Activated CD8-positive, alpha-beta memory T cell treated with anti-CD3 and anti-CD28 coated beads, Interleukin-2, amount 10 ng/mL, durations not matched to agents 7 days and 5 days (primary cell): ENCODE data around the gene CPN2. TPM values are rescaled to one million over a fixed set of nuclear protein-coding genes. Genes with fewer than 3 reads are reported as not detected.
A peak's percentile ranks its signal among the peaks of the same experiment; 100 is the strongest.

ENCODE experiments used
- ATAC-seq: fragments of 150-1000 bp; cut with Tn5 transposase; one replicate; pipeline ENCODE4 v1.10.0; 2021; ENCODE audit warnings: moderate library complexity
- CTCF ChIA-PET: fragments of 350-600 bp; sonication (Branson Sonifier 250); formaldehyde crosslinking; loops from one replicate; lab custom pipeline; 2021; ENCODE audit warnings: antibody characterized with exemption; lab: Charles Lee
- DNase-seq: peaks from one replicate; pipeline ENCODE4 v3.0.0-alpha.2; 2020
- H3K27ac Mint-ChIP-seq: one replicate; pipeline ENCODE4 v1.8.0; 2021; ENCODE audit warnings: mild to moderate bottlenecking, mixed read lengths
- H3K27me3 Mint-ChIP-seq: one replicate; pipeline ENCODE4 v1.8.0; 2021; ENCODE audit warnings: mixed read lengths
- H3K36me3 Mint-ChIP-seq: one replicate; pipeline ENCODE4 v1.8.0; 2021; ENCODE audit warnings: mild to moderate bottlenecking, mixed read lengths
- H3K4me1 Mint-ChIP-seq: one replicate; pipeline ENCODE4 v1.8.0; 2021; ENCODE audit warnings: mixed read lengths
- H3K4me3 Mint-ChIP-seq: one replicate; pipeline ENCODE4 v1.8.0; 2021; ENCODE audit warnings: mild to moderate bottlenecking, moderate library complexity, mixed read lengths
- H3K9me3 Mint-ChIP-seq: one replicate; pipeline ENCODE4 v1.8.0; 2022; ENCODE audit warnings: low read depth, mixed read lengths
- total RNA-seq, 2 experiments: library from RNA; stranded (reverse); gene quantifications; one replicate each; pipeline ENCODE4 v1.2.3, GENCODE V29; 2021

Gene CPN2
- total RNA-seq, 2 experiments from 2014 or later: not detected

GRCh38 chr3:194321693-194322640, 29.2 kb downstream of the CPN2 start:
- H3K27me3 Mint-ChIP-seq: peaks cover 47% of the 10 kb centered on the region
- H3K4me1 Mint-ChIP-seq: no peaks in the 10 kb centered on the region
- no peak overlapping the region for H3K27ac Mint-ChIP-seq
- peaks cover 7% of the 10 kb centered on the region for H3K9me3 Mint-ChIP-seq
- H3K4me3 Mint-ChIP-seq: no peak overlapping the region
- H3K36me3 Mint-ChIP-seq: peaks cover 3% of the 10 kb centered on the region
- ATAC-seq: no peak
- CTCF ChIA-PET: interaction anchor here (0.8 kb wide), 1 partner anchor 64 kb away, joined by 3 read pairs; no protein-coding TSS in a partner anchor
- no peak for DNase-seq

GRCh38 chr3:194320744-194321243, 30.3 kb downstream of the CPN2 start:
- Mint-ChIP-seq H3K36me3 (peaks cover 3% of the 10 kb centered on the region), H3K4me1 (peaks cover 6% of the 10 kb centered on the region), H3K9me3 (peaks cover 7% of the 10 kb centered on the region), H3K4me3 (no peak overlapping the region), H3K27me3 (peaks cover 55% of the 10 kb centered on the region), H3K27ac (no peak overlapping the region)
- DNase-seq: no peak
- ATAC-seq: no peak
- CTCF ChIA-PET: no interaction called here

GRCh38 chr3:194320100-194320499, 31.0 kb downstream of the CPN2 start:
- peaks cover 9% of the 10 kb centered on the region for H3K4me1 Mint-ChIP-seq
- H3K36me3 Mint-ChIP-seq: peaks cover 3% of the 10 kb centered on the region
- DNase-seq (no peak), ATAC-seq (no peak)
- H3K9me3 Mint-ChIP-seq: peaks cover 7% of the 10 kb centered on the region
- H3K4me3 Mint-ChIP-seq: no peak overlapping the region
- CTCF ChIA-PET: interaction anchor here (1.3 kb wide), 1 partner anchor 23 kb away, joined by 3 read pairs; no protein-coding TSS in a partner anchor
- peaks cover 59% of the 10 kb centered on the region for H3K27me3 Mint-ChIP-seq
- no peak overlapping the region for H3K27ac Mint-ChIP-seq

- ATAC-seq (no peak), DNase-seq (no peak)
- H3K4me1 Mint-ChIP-seq: peaks cover 16% of the 10 kb centered on the region
- CTCF ChIA-PET: interaction anchor here (1.3 to 3.7 kb wide), 2 partner anchors 25 to 183 kb away, joined by 3 to 38 read pairs; partner anchors contain the start of gene HES1
- H3K27me3 Mint-ChIP-seq: peaks cover 70% of the 10 kb centered on the region
- no peak overlapping the region for H3K27ac Mint-ChIP-seq
- no peak overlapping the region for H3K4me3 Mint-ChIP-seq
- H3K9me3 Mint-ChIP-seq: peaks cover 7% of the 10 kb centered on the region
- H3K36me3 Mint-ChIP-seq: peaks cover 3% of the 10 kb centered on the region
Observed at GRCh38 chr3:194318511-194319161, 32.5 kb downstream of the CPN2 start.

GRCh38 chr3:194316918-194317317, 34.2 kb downstream of the CPN2 start:
- CTCF ChIA-PET: interaction anchor here (0.6 to 3.7 kb wide), 11 partner anchors 17 to 691 kb away, joined by 3 to 46 read pairs (median 5); partner anchors contain the start of gene HES1
- Mint-ChIP-seq H3K27me3 (peaks cover 75% of the 10 kb centered on the region), H3K4me3 (no peak overlapping the region), H3K9me3 (peaks cover 7% of the 10 kb centered on the region), H3K36me3 (peaks cover 3% of the 10 kb centered on the region), H3K27ac (no peak overlapping the region), H3K4me1 (peaks cover 25% of the 10 kb centered on the region)
- DNase-seq: no peak
- ATAC-seq: no peak

GRCh38 chr3:194315965-194316361, 35.2 kb downstream of the CPN2 start:
- H3K4me3 Mint-ChIP-seq: no peak overlapping the region

GRCh38 chr3:194315088-194315964, 35.8 kb downstream of the CPN2 start:
- peaks cover 7% of the 10 kb centered on the region for H3K9me3 Mint-ChIP-seq
- peaks cover 30% of the 10 kb centered on the region for H3K4me1 Mint-ChIP-seq
- peaks cover 5% of the 10 kb centered on the region for H3K36me3 Mint-ChIP-seq
- DNase-seq: peak; percentile 86
- ATAC-seq: peak; percentile 84
- peaks cover 80% of the 10 kb centered on the region for H3K27me3 Mint-ChIP-seq
- CTCF ChIA-PET: interaction anchor here (0.6 to 3.7 kb wide), 67 partner anchors 9 to 855 kb away, joined by 3 to 46 read pairs (median 4); partner anchors contain the start of gene HES1
- H3K4me3 Mint-ChIP-seq: peak overlapping the region; percentile 68
- peak overlapping the region; percentile 67 for H3K27ac Mint-ChIP-seq

More at GRCh38 chr3:194315965-194316361, 35.2 kb downstream of the CPN2 start:
- CTCF ChIA-PET: interaction anchor here (0.6 to 3.7 kb wide), 62 partner anchors 10 to 856 kb away, joined by 3 to 46 read pairs (median 4); partner anchors contain the start of gene HES1
- ATAC-seq (peak; percentile 34), DNase-seq (no peak)
- Mint-ChIP-seq H3K27me3 (peaks cover 84% of the 10 kb centered on the region), H3K9me3 (peaks cover 7% of the 10 kb centered on the region), H3K27ac (no peak overlapping the region), H3K4me1 (peaks cover 30% of the 10 kb centered on the region), H3K36me3 (peaks cover 3% of the 10 kb centered on the region)

- peaks cover 36% of the 10 kb centered on the region for H3K4me1 Mint-ChIP-seq
- ATAC-seq (no peak), DNase-seq (no peak)
- CTCF ChIA-PET: interaction anchor here (0.9 to 3.3 kb wide), 3 partner anchors 10 to 534 kb away, joined by 3 to 8 read pairs (median 3); no protein-coding TSS in a partner anchor
- H3K36me3 Mint-ChIP-seq: peaks cover 5% of the 10 kb centered on the region
- H3K4me3 Mint-ChIP-seq: no peak overlapping the region
- no peak overlapping the region for H3K27ac Mint-ChIP-seq
- peaks cover 78% of the 10 kb centered on the region for H3K27me3 Mint-ChIP-seq
- peaks cover 7% of the 10 kb centered on the region for H3K9me3 Mint-ChIP-seq
Observed at GRCh38 chr3:194314388-194315068, 36.6 kb downstream of the CPN2 start.

- H3K36me3 Mint-ChIP-seq: peaks cover 2% of the 10 kb centered on the region
- ATAC-seq (no peak), DNase-seq (no peak)
- peaks cover 44% of the 10 kb centered on the region for H3K4me1 Mint-ChIP-seq
- H3K9me3 Mint-ChIP-seq: peaks cover under 1% of the 10 kb centered on the region
- CTCF ChIA-PET: interaction anchor here (0.6 to 3.3 kb wide), 5 partner anchors 10 to 533 kb away, joined by 3 to 8 read pairs (median 3); no protein-coding TSS in a partner anchor
- no peak overlapping the region for H3K27ac Mint-ChIP-seq
- H3K4me3 Mint-ChIP-seq: no peak overlapping the region
- peaks cover 70% of the 10 kb centered on the region for H3K27me3 Mint-ChIP-seq
Observed at GRCh38 chr3:194313560-194314387, 37.4 kb downstream of the CPN2 start.

GRCh38 chr3:194312743-194313281, 38.3 kb downstream of the CPN2 start:
- no peak overlapping the region for H3K4me3 Mint-ChIP-seq

GRCh38 chr3:194312186-194312742, 38.9 kb downstream of the CPN2 start:
- Mint-ChIP-seq H3K4me3 (no peak overlapping the region), H3K27ac (no peak overlapping the region), H3K4me1 (peaks cover 59% of the 10 kb centered on the region), H3K27me3 (peaks cover 59% of the 10 kb centered on the region), H3K36me3 (peaks cover 2% of the 10 kb centered on the region), H3K9me3 (no peaks in the 10 kb centered on the region)
- CTCF ChIA-PET: no interaction called here
- no peak for ATAC-seq
- DNase-seq: no peak

More at GRCh38 chr3:194312743-194313281, 38.3 kb downstream of the CPN2 start:
- Mint-ChIP-seq H3K9me3 (no peaks in the 10 kb centered on the region), H3K36me3 (peaks cover 2% of the 10 kb centered on the region), H3K27me3 (peaks cover 65% of the 10 kb centered on the region), H3K4me1 (peaks cover 54% of the 10 kb centered on the region), H3K27ac (no peak overlapping the region)
- ATAC-seq: no peak
- DNase-seq: no peak
- CTCF ChIA-PET: interaction anchor here (0.6 to 1.4 kb wide), 2 partner anchors 57 to 96 kb away, joined by 3 read pairs; no protein-coding TSS in a partner anchor
